K562 (cell line): ENCODE data around the gene HMGN3. TPM values are rescaled to one million over a fixed set of nuclear protein-coding genes. Genes with fewer than 3 reads are reported as not detected.

Experiments
- CBFA2T3 ChIP-seq: fragments of 450-650 bp; IDR thresholded peaks from 2 replicates; pipeline ENCODE4 v1.6.1; 2017
- DACH1 ChIP-seq: fragments of 450-650 bp; IDR thresholded peaks from 2 replicates; pipeline ENCODE4 v1.6.1; 2018; ENCODE audit not compliant: partially characterized antibody
- HNRNPLL ChIP-seq: fragments of 200-400 bp; formaldehyde crosslinking; IDR thresholded peaks from 2 replicates; pipeline ENCODE4 v1.6.1; 2017; ENCODE audit warnings: low read length, low read depth, mild to moderate bottlenecking; ENCODE audit not compliant: poor library complexity, severe bottlenecking
- KDM4B ChIP-seq, 2 experiments: fragments of 450-650 bp in 1 of 2; sonication (generic) in 1 of 2; IDR thresholded peaks; 2 replicates each; pipeline ENCODE4 v1.6.1; 2016 to 2017; ENCODE audit warnings: borderline replicate concordance in 2 of 2, antibody characterized with exemption in 1 of 2, low read depth in 1 of 2, mild to moderate bottlenecking in 1 of 2
- ZBED1 ChIP-seq: IDR thresholded peaks from 2 replicates; pipeline ENCODE4 v1.6.1; 2014
- ZSCAN32 ChIP-seq: fragments of 450-650 bp; formaldehyde crosslinking; IDR thresholded peaks from 2 replicates; pipeline ENCODE4 v1.4.0; 2020; ENCODE audit warnings: mild to moderate bottlenecking, moderate library complexity
- polyA plus RNA-seq, 8 experiments: library from polyadenylated mRNA; depleted of rRNA in 4 of 8; stranded (reverse) in 5 of 8; unstranded in 3 of 8; fragments of >200 nt; fragmentation: Nextera tagmentation in 2 of 8; fragmentation: Illumina TruSeq in 1 of 8; extraction: Ambion mirVana in 2 of 8; extraction: Trizol in 1 of 8; gene quantifications; 2 replicates each; pipeline versions ENCODE4 v1.2.1 to v1.2.3, GENCODE V29; 2011 to 2014; ENCODE audit warnings: inconsistent platforms in 1 of 8, missing spikeins in 1 of 8
- total RNA-seq, 7 experiments: library from RNA; depleted of rRNA in 6 of 7; stranded (reverse); fragments of >200 nt in 6 of 7; fragmentation: Illumina TruSeq in 2 of 7; extraction: Trizol in 2 of 7; gene quantifications; 2 replicates each; pipeline versions ENCODE4 v1.2.1 to v1.2.3, GENCODE V29; 2011 to 2021; ENCODE audit warnings: low replicate concordance in 1 of 7
- TF ChIP-seq, protein P1 (sequence below): fragments of 450-650 bp; IDR thresholded peaks from 2 replicates; pipeline ENCODE4 v1.6.1; 2016; ENCODE audit warnings: mild to moderate bottlenecking, moderate library complexity

The HMGN3 gene
- total and polyA plus RNA-seq, 9 of the 15 experiments (the other 6 are each of a cell fraction or from before 2014, with no cell fraction given), result 42.1 to 154 (median 88.1) TPM

DNA sequence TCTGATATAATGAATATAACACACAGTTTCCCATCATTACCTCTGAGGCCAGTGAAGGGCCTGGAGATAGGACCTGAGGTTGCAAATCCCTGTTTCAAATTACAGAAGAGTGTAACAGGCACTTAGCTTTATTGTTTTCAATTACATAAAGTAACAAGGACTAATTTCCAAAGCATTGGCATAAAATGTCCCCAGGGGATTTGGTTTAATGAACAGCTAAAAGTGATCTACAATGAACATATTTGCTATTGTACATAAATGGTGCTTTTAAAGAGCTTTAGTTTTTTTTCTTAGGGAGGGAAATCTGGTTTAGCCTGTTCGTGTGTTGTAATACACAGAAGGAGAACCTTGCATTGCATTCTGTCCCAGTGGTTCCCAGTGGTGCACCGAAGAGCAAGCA, 54.4 kb downstream of the HMGN3 start (continued):
- TF ChIP-seq, protein P1, sequence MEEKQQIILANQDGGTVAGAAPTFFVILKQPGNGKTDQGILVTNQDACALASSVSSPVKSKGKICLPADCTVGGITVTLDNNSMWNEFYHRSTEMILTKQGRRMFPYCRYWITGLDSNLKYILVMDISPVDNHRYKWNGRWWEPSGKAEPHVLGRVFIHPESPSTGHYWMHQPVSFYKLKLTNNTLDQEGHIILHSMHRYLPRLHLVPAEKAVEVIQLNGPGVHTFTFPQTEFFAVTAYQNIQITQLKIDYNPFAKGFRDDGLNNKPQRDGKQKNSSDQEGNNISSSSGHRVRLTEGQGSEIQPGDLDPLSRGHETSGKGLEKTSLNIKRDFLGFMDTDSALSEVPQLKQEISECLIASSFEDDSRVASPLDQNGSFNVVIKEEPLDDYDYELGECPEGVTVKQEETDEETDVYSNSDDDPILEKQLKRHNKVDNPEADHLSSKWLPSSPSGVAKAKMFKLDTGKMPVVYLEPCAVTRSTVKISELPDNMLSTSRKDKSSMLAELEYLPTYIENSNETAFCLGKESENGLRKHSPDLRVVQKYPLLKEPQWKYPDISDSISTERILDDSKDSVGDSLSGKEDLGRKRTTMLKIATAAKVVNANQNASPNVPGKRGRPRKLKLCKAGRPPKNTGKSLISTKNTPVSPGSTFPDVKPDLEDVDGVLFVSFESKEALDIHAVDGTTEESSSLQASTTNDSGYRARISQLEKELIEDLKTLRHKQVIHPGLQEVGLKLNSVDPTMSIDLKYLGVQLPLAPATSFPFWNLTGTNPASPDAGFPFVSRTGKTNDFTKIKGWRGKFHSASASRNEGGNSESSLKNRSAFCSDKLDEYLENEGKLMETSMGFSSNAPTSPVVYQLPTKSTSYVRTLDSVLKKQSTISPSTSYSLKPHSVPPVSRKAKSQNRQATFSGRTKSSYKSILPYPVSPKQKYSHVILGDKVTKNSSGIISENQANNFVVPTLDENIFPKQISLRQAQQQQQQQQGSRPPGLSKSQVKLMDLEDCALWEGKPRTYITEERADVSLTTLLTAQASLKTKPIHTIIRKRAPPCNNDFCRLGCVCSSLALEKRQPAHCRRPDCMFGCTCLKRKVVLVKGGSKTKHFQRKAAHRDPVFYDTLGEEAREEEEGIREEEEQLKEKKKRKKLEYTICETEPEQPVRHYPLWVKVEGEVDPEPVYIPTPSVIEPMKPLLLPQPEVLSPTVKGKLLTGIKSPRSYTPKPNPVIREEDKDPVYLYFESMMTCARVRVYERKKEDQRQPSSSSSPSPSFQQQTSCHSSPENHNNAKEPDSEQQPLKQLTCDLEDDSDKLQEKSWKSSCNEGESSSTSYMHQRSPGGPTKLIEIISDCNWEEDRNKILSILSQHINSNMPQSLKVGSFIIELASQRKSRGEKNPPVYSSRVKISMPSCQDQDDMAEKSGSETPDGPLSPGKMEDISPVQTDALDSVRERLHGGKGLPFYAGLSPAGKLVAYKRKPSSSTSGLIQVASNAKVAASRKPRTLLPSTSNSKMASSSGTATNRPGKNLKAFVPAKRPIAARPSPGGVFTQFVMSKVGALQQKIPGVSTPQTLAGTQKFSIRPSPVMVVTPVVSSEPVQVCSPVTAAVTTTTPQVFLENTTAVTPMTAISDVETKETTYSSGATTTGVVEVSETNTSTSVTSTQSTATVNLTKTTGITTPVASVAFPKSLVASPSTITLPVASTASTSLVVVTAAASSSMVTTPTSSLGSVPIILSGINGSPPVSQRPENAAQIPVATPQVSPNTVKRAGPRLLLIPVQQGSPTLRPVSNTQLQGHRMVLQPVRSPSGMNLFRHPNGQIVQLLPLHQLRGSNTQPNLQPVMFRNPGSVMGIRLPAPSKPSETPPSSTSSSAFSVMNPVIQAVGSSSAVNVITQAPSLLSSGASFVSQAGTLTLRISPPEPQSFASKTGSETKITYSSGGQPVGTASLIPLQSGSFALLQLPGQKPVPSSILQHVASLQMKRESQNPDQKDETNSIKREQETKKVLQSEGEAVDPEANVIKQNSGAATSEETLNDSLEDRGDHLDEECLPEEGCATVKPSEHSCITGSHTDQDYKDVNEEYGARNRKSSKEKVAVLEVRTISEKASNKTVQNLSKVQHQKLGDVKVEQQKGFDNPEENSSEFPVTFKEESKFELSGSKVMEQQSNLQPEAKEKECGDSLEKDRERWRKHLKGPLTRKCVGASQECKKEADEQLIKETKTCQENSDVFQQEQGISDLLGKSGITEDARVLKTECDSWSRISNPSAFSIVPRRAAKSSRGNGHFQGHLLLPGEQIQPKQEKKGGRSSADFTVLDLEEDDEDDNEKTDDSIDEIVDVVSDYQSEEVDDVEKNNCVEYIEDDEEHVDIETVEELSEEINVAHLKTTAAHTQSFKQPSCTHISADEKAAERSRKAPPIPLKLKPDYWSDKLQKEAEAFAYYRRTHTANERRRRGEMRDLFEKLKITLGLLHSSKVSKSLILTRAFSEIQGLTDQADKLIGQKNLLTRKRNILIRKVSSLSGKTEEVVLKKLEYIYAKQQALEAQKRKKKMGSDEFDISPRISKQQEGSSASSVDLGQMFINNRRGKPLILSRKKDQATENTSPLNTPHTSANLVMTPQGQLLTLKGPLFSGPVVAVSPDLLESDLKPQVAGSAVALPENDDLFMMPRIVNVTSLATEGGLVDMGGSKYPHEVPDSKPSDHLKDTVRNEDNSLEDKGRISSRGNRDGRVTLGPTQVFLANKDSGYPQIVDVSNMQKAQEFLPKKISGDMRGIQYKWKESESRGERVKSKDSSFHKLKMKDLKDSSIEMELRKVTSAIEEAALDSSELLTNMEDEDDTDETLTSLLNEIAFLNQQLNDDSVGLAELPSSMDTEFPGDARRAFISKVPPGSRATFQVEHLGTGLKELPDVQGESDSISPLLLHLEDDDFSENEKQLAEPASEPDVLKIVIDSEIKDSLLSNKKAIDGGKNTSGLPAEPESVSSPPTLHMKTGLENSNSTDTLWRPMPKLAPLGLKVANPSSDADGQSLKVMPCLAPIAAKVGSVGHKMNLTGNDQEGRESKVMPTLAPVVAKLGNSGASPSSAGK, result no peak
- TF ChIP-seq CBFA2T3 (no peak), DACH1 (no peak), KDM4B (IDR thresholded peaks at IDR 0.05; ENCODE audit: borderline replicate concordance in 2 of 2, low read depth in 1 of 2) (no peak), HNRNPLL (no peak), ZSCAN32 (no peak), ZBED1 (no peak)
